Measurements from ENCODE around the gene PPP1R9B. TPM values are rescaled to one million over a fixed set of nuclear protein-coding genes. Genes with fewer than 3 reads are reported as not detected.

Gene PPP1R9B
- total and polyA plus RNA-seq, 4 donors: 0.90 to 26.1 (median 7.1) TPM

DNA sequence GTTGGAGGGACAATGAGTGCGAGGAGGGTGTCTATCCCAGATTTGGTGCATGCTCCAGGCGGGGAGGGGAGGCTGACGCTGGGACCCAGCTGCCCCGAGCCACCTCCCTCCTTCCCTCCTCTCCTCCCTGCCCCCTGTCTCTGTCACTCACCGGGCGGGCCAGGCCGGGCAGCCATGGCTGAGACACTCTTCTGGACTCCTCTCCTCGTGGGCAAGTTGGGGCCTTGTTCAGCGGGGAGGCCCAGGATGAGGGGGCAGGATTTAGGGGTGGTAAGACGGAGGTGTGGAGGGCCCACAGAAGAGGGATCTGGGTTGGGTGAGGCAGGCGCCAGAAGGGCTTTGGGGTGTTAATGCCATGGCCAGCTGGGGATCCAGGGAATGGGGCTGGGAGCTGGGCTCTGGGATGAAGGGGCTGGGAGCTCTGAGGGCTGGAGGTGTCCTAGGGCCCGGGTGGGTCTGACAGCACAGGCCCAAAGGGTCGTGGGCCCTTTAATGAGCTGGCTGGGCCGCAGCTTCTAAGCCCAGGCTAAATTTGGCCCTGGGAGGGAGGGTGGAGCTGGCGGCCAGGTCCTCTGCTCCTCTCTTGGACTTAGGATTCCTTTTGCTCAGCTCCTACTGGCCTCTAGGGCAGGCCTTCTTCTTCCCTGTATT, 15.5 kb upstream of the PPP1R9B start, which contains the start of gene SGCA:
Gene SGCA (plus strand): TSS at position 139 of the 651 bp plus-strand sequence. CDS start 36 bp downstream, at position 175.
- no peaks in the 10 kb centered on the region for H3K27me3 ChIP-seq (ENCODE audit: control insufficient read depth in 4 of 4, insufficient read depth in 4 of 4, low read length in 3 of 4)
- H3K4me1 ChIP-seq (ENCODE audit: control insufficient read depth in 4 of 4, insufficient read depth in 4 of 4, low read length in 3 of 4): peaks cover 0 to 7% (median 5%) of the 10 kb centered on the region in 4 donors
- no peaks in the 10 kb centered on the region for H3K36me3 ChIP-seq (ENCODE audit: control insufficient read depth in 4 of 4, insufficient read depth in 3 of 4, low read depth in 1 of 4, low read length in 3 of 4)
- 72% methylated on average over 15 of the region's 15 CpGs for WGBS
- no peak for TF ChIP-seq SP1 (IDR thresholded peaks at IDR 0.05)
- no peak for TF ChIP-seq HNF4A (conservative IDR thresholded peaks at IDR 0.05)
- TF ChIP-seq JUND (IDR thresholded peaks at IDR 0.05): no peak
- TF ChIP-seq, protein P1, sequence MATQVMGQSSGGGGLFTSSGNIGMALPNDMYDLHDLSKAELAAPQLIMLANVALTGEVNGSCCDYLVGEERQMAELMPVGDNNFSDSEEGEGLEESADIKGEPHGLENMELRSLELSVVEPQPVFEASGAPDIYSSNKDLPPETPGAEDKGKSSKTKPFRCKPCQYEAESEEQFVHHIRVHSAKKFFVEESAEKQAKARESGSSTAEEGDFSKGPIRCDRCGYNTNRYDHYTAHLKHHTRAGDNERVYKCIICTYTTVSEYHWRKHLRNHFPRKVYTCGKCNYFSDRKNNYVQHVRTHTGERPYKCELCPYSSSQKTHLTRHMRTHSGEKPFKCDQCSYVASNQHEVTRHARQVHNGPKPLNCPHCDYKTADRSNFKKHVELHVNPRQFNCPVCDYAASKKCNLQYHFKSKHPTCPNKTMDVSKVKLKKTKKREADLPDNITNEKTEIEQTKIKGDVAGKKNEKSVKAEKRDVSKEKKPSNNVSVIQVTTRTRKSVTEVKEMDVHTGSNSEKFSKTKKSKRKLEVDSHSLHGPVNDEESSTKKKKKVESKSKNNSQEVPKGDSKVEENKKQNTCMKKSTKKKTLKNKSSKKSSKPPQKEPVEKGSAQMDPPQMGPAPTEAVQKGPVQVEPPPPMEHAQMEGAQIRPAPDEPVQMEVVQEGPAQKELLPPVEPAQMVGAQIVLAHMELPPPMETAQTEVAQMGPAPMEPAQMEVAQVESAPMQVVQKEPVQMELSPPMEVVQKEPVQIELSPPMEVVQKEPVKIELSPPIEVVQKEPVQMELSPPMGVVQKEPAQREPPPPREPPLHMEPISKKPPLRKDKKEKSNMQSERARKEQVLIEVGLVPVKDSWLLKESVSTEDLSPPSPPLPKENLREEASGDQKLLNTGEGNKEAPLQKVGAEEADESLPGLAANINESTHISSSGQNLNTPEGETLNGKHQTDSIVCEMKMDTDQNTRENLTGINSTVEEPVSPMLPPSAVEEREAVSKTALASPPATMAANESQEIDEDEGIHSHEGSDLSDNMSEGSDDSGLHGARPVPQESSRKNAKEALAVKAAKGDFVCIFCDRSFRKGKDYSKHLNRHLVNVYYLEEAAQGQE (IDR thresholded peaks at IDR 0.05): no peak
- no peak for TF ChIP-seq RXRA (IDR thresholded peaks at IDR 0.05)
- TF ChIP-seq RAD21 (IDR thresholded peaks at IDR 0.05): no peak
- TF ChIP-seq EGR1 (IDR thresholded peaks at IDR 0.05; ENCODE audit: low read depth in 2 of 2): no peak
- no peak for TF ChIP-seq GABPA (IDR thresholded peaks at IDR 0.05 in 1 of 2, conservative IDR thresholded peaks at IDR 0.05 in 1 of 2)
- H3K27ac ChIP-seq (ENCODE audit: low read depth in 1 of 2, low read length in 2 of 2): peak within 1 kb of the TSS; percentile 10 to 50
- no peaks in the 10 kb centered on the region for H3K9me3 ChIP-seq (ENCODE audit: control insufficient read depth in 4 of 4, low read length in 3 of 4)
- no peak within 1 kb of the TSS for H3K9ac ChIP-seq (ENCODE audit: low read depth in 1 of 2, low read length in 2 of 2)
- DNase-seq (ENCODE audit: low spot score): no peak
- no peak within 1 kb of the TSS for H3K4me3 ChIP-seq (ENCODE audit: low read depth in 1 of 3, low read length in 3 of 3)

GRCh38 chr17:50165466-50165865, 15.0 kb upstream of the PPP1R9B start:
- 93% methylated on average over 3 of the region's 3 CpGs for WGBS
- Histone ChIP-seq H3K9ac (ENCODE audit: low read depth in 1 of 2, low read length in 2 of 2) (no peak overlapping the region), H3K27ac (ENCODE audit: low read depth in 1 of 2, low read length in 2 of 2) (no peak overlapping the region), H3K4me3 (ENCODE audit: low read depth in 1 of 3, low read length in 3 of 3) (no peak overlapping the region), H3K27me3 (ENCODE audit: control insufficient read depth in 4 of 4, insufficient read depth in 4 of 4, low read length in 3 of 4) (no peaks in the 10 kb centered on the region), H3K36me3 (ENCODE audit: control insufficient read depth in 4 of 4, insufficient read depth in 3 of 4, low read depth in 1 of 4, low read length in 3 of 4) (no peaks in the 10 kb centered on the region), H3K9me3 (ENCODE audit: control insufficient read depth in 4 of 4, low read length in 3 of 4) (no peaks in the 10 kb centered on the region), H3K4me1 (ENCODE audit: control insufficient read depth in 4 of 4, insufficient read depth in 4 of 4, low read length in 3 of 4) (peaks cover 0 to 11% (median 8%) of the 10 kb centered on the region in 4 donors)
- no peak for TF ChIP-seq ZBTB33 (IDR thresholded peaks at IDR 0.05)
- no peak for TF ChIP-seq RAD21 (IDR thresholded peaks at IDR 0.05)
- TF ChIP-seq RXRA (IDR thresholded peaks at IDR 0.05): no peak
- TF ChIP-seq SP1 (IDR thresholded peaks at IDR 0.05): no peak
- TF ChIP-seq, protein P2, sequence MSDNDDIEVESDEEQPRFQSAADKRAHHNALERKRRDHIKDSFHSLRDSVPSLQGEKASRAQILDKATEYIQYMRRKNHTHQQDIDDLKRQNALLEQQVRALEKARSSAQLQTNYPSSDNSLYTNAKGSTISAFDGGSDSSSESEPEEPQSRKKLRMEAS (IDR thresholded peaks at IDR 0.05): no peak
- no peak for TF ChIP-seq CTCF (IDR thresholded peaks at IDR 0.05; ENCODE audit: low read depth, low read length, missing input control)
- TF ChIP-seq JUND (IDR thresholded peaks at IDR 0.05): no peak
- no peak for TF ChIP-seq FOXA2 (IDR thresholded peaks at IDR 0.05)
- TF ChIP-seq, protein P1 (IDR thresholded peaks at IDR 0.05): no peak
- no peak for TF ChIP-seq HNF4G (IDR thresholded peaks at IDR 0.05)
- TF ChIP-seq, protein P3, sequence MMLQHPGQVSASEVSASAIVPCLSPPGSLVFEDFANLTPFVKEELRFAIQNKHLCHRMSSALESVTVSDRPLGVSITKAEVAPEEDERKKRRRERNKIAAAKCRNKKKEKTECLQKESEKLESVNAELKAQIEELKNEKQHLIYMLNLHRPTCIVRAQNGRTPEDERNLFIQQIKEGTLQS (IDR thresholded peaks at IDR 0.05): no peak
- DNase-seq (ENCODE audit: low spot score): no peak

Data from liver (tissue), 9 donors.